Measurements from ENCODE around the gene PLD1. TPM values are rescaled to one million over a fixed set of nuclear protein-coding genes. Genes with fewer than 3 reads are reported as not detected.

Gene PLD1
- total RNA-seq, 2 experiments from 2014 or later, result 0.22 to 1.0 TPM

DNA sequence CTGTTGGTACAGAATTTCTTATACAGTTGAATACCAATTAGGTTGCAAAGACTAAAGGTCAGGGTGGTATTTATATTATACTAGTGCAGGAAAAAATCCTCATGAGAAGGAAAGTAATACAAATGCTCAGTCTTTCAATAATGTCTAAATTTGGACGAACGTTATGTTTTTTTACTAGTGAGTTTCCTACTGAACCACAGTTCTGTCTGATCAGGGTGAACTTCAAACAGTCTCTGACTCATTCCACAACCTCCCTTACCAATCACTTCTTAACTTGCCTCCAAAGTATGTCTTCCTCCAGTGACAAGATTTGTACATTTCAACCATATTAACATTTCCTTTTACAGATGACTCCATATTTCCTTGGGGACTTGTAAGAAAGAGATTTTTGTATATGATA, 36.3 kb upstream of the PLD1 start:
- TF ChIP-seq, protein P1, sequence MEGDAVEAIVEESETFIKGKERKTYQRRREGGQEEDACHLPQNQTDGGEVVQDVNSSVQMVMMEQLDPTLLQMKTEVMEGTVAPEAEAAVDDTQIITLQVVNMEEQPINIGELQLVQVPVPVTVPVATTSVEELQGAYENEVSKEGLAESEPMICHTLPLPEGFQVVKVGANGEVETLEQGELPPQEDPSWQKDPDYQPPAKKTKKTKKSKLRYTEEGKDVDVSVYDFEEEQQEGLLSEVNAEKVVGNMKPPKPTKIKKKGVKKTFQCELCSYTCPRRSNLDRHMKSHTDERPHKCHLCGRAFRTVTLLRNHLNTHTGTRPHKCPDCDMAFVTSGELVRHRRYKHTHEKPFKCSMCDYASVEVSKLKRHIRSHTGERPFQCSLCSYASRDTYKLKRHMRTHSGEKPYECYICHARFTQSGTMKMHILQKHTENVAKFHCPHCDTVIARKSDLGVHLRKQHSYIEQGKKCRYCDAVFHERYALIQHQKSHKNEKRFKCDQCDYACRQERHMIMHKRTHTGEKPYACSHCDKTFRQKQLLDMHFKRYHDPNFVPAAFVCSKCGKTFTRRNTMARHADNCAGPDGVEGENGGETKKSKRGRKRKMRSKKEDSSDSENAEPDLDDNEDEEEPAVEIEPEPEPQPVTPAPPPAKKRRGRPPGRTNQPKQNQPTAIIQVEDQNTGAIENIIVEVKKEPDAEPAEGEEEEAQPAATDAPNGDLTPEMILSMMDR (IDR thresholded peaks at IDR 0.05), result no peak
- Histone ChIP-seq H3K4me3 (ENCODE audit: low read length) (no peak overlapping the region), H3K27me3 (ENCODE audit: control insufficient read depth in 1 of 2, insufficient read depth in 2 of 2, low read length in 2 of 2) (no peaks in the 10 kb centered on the region), H3K27ac (ENCODE audit: low read depth in 1 of 2, low read length in 2 of 2) (no peak overlapping the region), H3K4me1 (ENCODE audit: insufficient read depth, low read length) (no peaks in the 10 kb centered on the region), H3K9me3 (ENCODE audit: control insufficient read depth in 1 of 2, insufficient read depth in 1 of 2, low read length in 2 of 2) (no peaks in the 10 kb centered on the region), H3K36me3 (ENCODE audit: insufficient read depth, low read length) (no peaks in the 10 kb centered on the region)
- no peaks in the 10 kb centered on the region for H3K9me3 Mint-ChIP-seq
- no peak for DNase-seq
- no peaks in the 10 kb centered on the region for H3K27me3 Mint-ChIP-seq
- H3K27ac Mint-ChIP-seq, result no peak overlapping the region
- intact Hi-C loops (cut with DNase I, micrococcal nuclease), result no loop called here
- POLR2A ChIA-PET, result no interaction called here
- no peak overlapping the region for H3K4me3 Mint-ChIP-seq
- CTCF ChIA-PET, result no interaction called here
- no peaks in the 10 kb centered on the region for H3K36me3 Mint-ChIP-seq (ENCODE audit: low read depth)
- peaks cover 5% of the 10 kb centered on the region for H3K4me1 Mint-ChIP-seq (ENCODE audit: low read depth)
- no peak for ATAC-seq (ENCODE audit: poor library complexity)

DNA sequence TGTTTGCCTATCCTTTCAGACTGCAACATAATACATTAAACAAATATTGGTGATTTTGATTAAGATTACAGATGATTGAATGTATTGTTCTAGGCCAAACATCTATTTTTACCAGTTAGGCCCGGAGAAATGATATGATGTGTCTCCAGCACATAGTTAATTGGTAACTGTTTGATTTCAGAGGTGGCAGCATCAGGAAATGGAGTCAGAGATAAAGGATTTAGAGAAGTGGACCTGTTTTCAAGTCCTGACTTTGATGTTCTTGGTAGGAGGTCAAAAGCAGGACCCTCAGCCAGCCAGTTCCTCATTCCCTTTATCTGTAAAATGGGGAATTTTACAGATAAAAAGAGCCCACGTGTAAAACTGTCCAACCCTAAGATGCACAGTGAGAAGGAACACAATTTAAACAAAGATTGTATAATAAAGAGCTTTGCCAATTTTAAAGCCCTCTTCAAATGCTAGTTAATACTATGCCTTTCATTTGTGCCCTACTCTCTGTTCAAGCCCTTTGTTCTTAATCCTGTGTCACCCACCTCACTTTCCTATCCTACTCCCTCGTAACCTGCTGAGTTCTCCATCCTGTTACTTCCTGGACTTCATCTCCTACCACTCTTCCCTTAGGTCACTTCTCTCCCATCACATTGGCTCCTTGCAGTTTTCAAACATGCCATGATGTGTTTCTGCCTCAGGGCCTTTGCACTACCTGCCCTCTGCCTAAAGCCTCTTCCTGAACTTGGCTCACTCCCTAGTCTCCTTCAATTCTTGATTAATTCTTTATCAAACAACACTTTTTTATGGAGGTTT, 35.4 kb upstream of the PLD1 start:
- Histone ChIP-seq H3K27ac (ENCODE audit: low read depth in 1 of 2, low read length in 2 of 2) (no peak overlapping the region), H3K9me3 (ENCODE audit: control insufficient read depth in 1 of 2, insufficient read depth in 1 of 2, low read length in 2 of 2) (no peaks in the 10 kb centered on the region), H3K27me3 (ENCODE audit: control insufficient read depth in 1 of 2, insufficient read depth in 2 of 2, low read length in 2 of 2) (no peaks in the 10 kb centered on the region), H3K4me3 (ENCODE audit: low read length) (no peak overlapping the region), H3K4me1 (ENCODE audit: insufficient read depth, low read length) (no peaks in the 10 kb centered on the region), H3K36me3 (ENCODE audit: insufficient read depth, low read length) (no peaks in the 10 kb centered on the region)
- CTCF ChIA-PET, result no interaction called here
- TF ChIP-seq, protein P1 (IDR thresholded peaks at IDR 0.05), result no peak
- ATAC-seq (ENCODE audit: poor library complexity) (no peak), DNase-seq (no peak)
- intact Hi-C loops (cut with DNase I, micrococcal nuclease), result no loop called here
- H3K27ac Mint-ChIP-seq, result no peak overlapping the region
- H3K36me3 Mint-ChIP-seq (ENCODE audit: low read depth), result no peaks in the 10 kb centered on the region
- H3K4me1 Mint-ChIP-seq (ENCODE audit: low read depth), result peaks cover 5% of the 10 kb centered on the region
- no peaks in the 10 kb centered on the region for H3K27me3 Mint-ChIP-seq
- POLR2A ChIA-PET, result no interaction called here
- H3K4me3 Mint-ChIP-seq, result no peak overlapping the region
- no peaks in the 10 kb centered on the region for H3K9me3 Mint-ChIP-seq

DNA sequence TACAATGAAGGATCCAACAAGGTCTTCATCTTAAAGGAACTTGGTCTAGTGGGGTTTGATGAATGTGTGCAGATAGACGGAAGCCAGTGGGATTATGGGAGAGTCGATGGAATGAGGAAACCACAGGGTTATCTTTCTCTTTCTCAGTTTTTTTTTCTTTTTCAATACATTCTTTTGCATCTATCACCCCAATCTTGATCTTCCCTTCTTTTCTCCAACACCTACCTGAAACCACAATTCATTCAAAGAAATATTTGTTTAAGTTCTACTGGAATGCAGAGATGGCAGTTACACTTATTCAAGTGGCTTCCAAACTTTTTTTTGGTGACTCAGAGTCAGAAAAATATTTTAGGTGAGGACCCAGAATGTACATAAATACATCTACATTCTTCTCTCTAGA, 34.6 kb upstream of the PLD1 start:
- no peaks in the 10 kb centered on the region for H3K27me3 Mint-ChIP-seq

More for the DNA sequence above, 34.6 kb upstream of the PLD1 start:
- intact Hi-C loops (cut with DNase I, micrococcal nuclease), result no loop called here
- Histone ChIP-seq H3K27ac (ENCODE audit: low read depth in 1 of 2, low read length in 2 of 2) (no peak overlapping the region), H3K9me3 (ENCODE audit: control insufficient read depth in 1 of 2, insufficient read depth in 1 of 2, low read length in 2 of 2) (no peaks in the 10 kb centered on the region), H3K27me3 (ENCODE audit: control insufficient read depth in 1 of 2, insufficient read depth in 2 of 2, low read length in 2 of 2) (no peaks in the 10 kb centered on the region), H3K4me3 (ENCODE audit: low read length) (no peak overlapping the region), H3K36me3 (ENCODE audit: insufficient read depth, low read length) (no peaks in the 10 kb centered on the region), H3K4me1 (ENCODE audit: insufficient read depth, low read length) (no peaks in the 10 kb centered on the region)
- DNase-seq, result no peak
- POLR2A ChIA-PET, result no interaction called here
- CTCF ChIA-PET, result no interaction called here
- no peak for ATAC-seq (ENCODE audit: poor library complexity)
- no peak overlapping the region for H3K27ac Mint-ChIP-seq
- no peaks in the 10 kb centered on the region for H3K36me3 Mint-ChIP-seq (ENCODE audit: low read depth)
- H3K4me3 Mint-ChIP-seq, result no peak overlapping the region
- no peaks in the 10 kb centered on the region for H3K9me3 Mint-ChIP-seq
- H3K4me1 Mint-ChIP-seq (ENCODE audit: low read depth), result peaks cover 5% of the 10 kb centered on the region
- TF ChIP-seq, protein P1 (IDR thresholded peaks at IDR 0.05), result no peak

Measured in CD4-positive, alpha-beta T cell (primary cell).